ENCODE results near the gene AMMECR1.

The AMMECR1 gene

GRCh38 chrX:110282922-110283321 is 35.0 kb downstream of the AMMECR1 start:
- TF ChIP-seq CTCF (IDR thresholded peaks at IDR 0.05; ENCODE audit: low read depth, low read length, missing control alignments): no peak
- DNase-seq (ENCODE audit: extremely low read depth, low read depth): peak; percentile 5
- H3K4me3 ChIP-seq (replicated peaks; ENCODE audit: low read depth, low read length): no peak overlapping the region

- no peak for TF ChIP-seq CTCF (IDR thresholded peaks at IDR 0.05; ENCODE audit: low read depth, low read length, missing control alignments)
- H3K4me3 ChIP-seq (replicated peaks; ENCODE audit: low read depth, low read length): no peak overlapping the region
- no peak for DNase-seq (ENCODE audit: extremely low read depth, low read depth)
Measured at GRCh38 chrX:110281377-110281776, 36.5 kb downstream of the AMMECR1 start.

GRCh38 chrX:110280954-110281353 is 36.9 kb downstream of the AMMECR1 start:
- TF ChIP-seq CTCF (IDR thresholded peaks at IDR 0.05; ENCODE audit: low read depth, low read length, missing control alignments): no peak
- no peak overlapping the region for H3K4me3 ChIP-seq (replicated peaks; ENCODE audit: low read depth, low read length)
- DNase-seq (ENCODE audit: extremely low read depth, low read depth): peak; percentile 41

GRCh38 chrX:110277609-110278008 is 40.3 kb downstream of the AMMECR1 start:
- no peak overlapping the region for H3K4me3 ChIP-seq (replicated peaks; ENCODE audit: low read depth, low read length)
- TF ChIP-seq CTCF (IDR thresholded peaks at IDR 0.05; ENCODE audit: low read depth, low read length, missing control alignments): no peak
- no peak for DNase-seq (ENCODE audit: extremely low read depth, low read depth)

GRCh38 chrX:110276778-110277177 is 41.1 kb downstream of the AMMECR1 start:
- H3K4me3 ChIP-seq (replicated peaks; ENCODE audit: low read depth, low read length): no peak overlapping the region
- DNase-seq (ENCODE audit: extremely low read depth, low read depth): no peak
- no peak for TF ChIP-seq CTCF (IDR thresholded peaks at IDR 0.05; ENCODE audit: low read depth, low read length, missing control alignments)

- no peak for DNase-seq (ENCODE audit: extremely low read depth, low read depth)
- H3K4me3 ChIP-seq (replicated peaks; ENCODE audit: low read depth, low read length): no peak overlapping the region
- TF ChIP-seq CTCF (IDR thresholded peaks at IDR 0.05; ENCODE audit: low read depth, low read length, missing control alignments): no peak
Measured at GRCh38 chrX:110268886-110269285, 49.0 kb downstream of the AMMECR1 start.

GRCh38 chrX:110268395-110268794 is 49.5 kb downstream of the AMMECR1 start:
- no peak for TF ChIP-seq CTCF (IDR thresholded peaks at IDR 0.05; ENCODE audit: low read depth, low read length, missing control alignments)
- H3K4me3 ChIP-seq (replicated peaks; ENCODE audit: low read depth, low read length): no peak overlapping the region
- no peak for DNase-seq (ENCODE audit: extremely low read depth, low read depth)
